ENCODE measurements around the gene WDFY3.

WDFY3 gene

GRCh38 chr4:84644087-84644486 is 322.4 kb downstream of the WDFY3 start:
- FAIRE-seq (no peak), DNase-seq (ENCODE audit: insufficient read length, low spot score) (no peak)

- DNase-seq (ENCODE audit: insufficient read length, low spot score) (no peak), FAIRE-seq (no peak)
Observed at GRCh38 chr4:84639145-84639544, 327.3 kb downstream of the WDFY3 start.

GRCh38 chr4:84638092-84638491 is 328.4 kb downstream of the WDFY3 start:
- FAIRE-seq (no peak), DNase-seq (ENCODE audit: insufficient read length, low spot score) (no peak)

- no peak for FAIRE-seq
- no peak for DNase-seq (ENCODE audit: insufficient read length, low spot score)
Observed at GRCh38 chr4:84634961-84635360, 331.5 kb downstream of the WDFY3 start.

GRCh38 chr4:84632092-84632491 is 334.4 kb downstream of the WDFY3 start:
- DNase-seq (ENCODE audit: insufficient read length, low spot score) (no peak), FAIRE-seq (no peak)

- DNase-seq (ENCODE audit: insufficient read length, low spot score) (no peak), FAIRE-seq (no peak)
Observed at GRCh38 chr4:84631573-84631972, 334.9 kb downstream of the WDFY3 start.

GRCh38 chr4:84626673-84627072 is 339.8 kb downstream of the WDFY3 start:
- DNase-seq (ENCODE audit: insufficient read length, low spot score) (no peak), FAIRE-seq (no peak)

- no peak for DNase-seq (ENCODE audit: insufficient read length, low spot score)
- FAIRE-seq, result no peak
Observed at GRCh38 chr4:84623661-84624060, 342.8 kb downstream of the WDFY3 start.

GRCh38 chr4:84622959-84623358 is 343.5 kb downstream of the WDFY3 start:
- DNase-seq (ENCODE audit: insufficient read length, low spot score) (no peak), FAIRE-seq (no peak)

Data from HTR-8/SVneo (cell line).